DMS53 treated with DMSO at 0.1 percent for 48 hours (cell line): ENCODE results near the gene FAM227A.
"Not testable (repeated sequence)": the region's sequence is repeated elsewhere in the genome, so short reads cannot be mapped to it uniquely, and the experiment has no call there.

Experiments
- DNase-seq: peaks from one replicate; lab custom pipeline; 2025; ENCODE audit not compliant: unreplicated experiment; lab: John Stamatoyannopoulos, UW

FAM227A gene

DNA sequence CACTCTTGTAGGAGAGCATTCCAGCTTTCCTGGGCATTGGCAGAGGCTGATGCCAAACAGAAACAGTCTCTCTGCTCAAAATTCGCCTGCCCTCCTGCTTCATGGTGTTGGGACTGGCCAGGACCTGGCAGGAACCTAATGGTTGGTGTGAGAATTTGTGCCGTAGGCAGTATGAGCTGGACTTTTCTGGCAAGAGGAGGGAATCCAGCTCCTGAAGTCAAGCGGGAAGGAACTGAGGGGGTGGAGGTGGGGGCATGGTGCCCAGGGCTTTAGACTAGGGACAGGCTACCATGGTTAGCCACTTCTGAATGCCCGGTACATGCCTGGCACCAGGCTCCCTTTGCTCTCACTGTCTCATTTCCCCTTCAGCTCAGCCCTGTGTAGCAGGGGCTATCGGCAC lies 18.7 kb upstream of the FAM227A start:
- DNase-seq = no peak

DNA sequence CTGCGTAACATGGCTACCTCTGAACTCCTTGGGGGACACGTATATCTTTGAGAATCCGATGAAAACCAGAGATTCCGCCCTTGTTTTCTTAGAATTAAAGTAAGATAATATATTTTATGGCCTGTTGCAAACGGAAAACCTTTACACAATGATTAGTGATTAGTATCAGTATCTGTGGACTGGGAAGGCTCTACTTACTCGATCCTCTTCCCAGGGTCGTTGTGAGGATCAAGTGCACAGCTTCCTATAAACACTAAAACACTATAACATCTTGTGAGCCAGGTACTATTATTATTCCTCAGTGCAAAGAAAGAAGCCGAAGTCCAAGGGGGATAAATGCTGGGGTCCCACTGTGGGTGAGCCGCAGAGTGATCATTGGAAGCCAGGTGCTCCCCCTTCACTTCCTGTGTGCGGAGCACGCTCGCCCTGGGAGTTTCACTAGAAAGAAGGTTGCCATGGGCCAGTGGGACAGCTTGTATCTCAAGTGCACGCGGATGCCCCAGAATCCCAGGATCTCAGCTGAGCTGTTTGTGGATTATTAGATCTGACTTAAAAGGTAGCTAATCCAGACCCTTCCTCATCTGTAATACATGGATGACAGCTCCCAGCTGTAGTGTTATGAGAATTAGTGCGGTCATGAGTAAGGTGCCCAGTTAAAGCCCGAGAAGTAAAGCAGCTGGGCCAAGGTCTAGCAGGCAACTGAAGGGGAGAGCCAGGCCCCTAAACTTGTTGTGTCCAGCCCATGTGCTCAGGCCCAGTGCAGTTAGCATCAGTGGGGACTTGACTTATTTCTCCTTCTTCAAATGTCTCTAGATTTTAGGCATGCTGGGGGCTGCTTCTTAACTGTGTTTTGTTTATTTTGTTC lies 1.1 kb upstream of the FAM227A start:
- DNase-seq = no peak

DNA sequence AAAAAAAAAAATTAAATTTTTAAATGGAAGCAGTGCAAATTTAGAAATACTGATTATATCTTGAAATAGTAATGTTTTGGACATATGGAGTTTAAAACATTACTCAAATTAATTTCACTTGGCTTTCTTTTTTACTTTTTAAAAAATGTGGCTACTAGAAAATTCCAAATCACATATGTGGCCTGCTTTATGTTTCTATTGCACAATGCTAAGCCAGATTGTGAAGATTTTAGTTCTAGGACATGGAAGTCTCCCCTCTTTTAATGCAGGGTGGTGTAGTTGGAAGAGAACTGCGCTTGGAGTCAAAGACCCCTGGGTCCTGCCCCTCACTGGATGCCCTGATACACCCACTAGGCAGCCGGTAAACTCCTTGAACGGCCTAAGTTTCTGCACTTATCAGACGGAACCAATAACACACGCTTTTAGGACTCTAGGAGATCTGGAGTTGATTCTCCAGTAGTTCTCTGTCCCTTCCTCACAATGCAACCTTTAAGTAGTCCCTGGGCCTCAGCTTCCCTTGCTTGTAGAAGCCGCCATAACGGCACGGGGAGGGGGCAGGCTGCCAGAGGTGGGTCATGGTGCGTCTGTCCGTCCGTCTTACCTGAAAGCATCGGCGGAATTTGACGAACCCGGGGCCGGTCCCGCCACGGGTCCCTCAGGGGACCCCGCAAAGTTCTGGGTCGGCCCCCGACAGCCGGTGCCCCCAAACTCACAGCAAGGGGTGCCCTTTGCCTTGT lies 505 bp downstream of the FAM227A start:
- no peak for DNase-seq

DNA sequence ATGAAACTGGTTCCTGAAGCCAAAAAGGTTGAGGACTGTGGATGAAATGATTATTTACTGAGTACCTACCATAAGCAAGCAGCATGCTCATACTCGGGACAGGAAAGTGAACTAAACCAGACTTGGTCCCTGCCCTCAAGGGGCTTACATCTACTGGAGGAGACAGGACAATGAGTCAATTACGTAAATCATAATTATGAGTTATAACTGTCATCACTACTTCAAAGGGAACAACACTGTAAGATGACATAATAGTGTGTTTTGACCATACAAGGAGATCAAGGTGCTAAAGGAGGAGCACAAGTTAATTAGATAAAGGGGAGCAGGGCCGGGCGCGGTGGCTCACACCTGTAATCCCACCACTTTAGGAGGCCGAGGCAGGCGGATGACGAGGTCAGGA lies 2.5 kb downstream of the FAM227A start:
- no peak for DNase-seq

DNA sequence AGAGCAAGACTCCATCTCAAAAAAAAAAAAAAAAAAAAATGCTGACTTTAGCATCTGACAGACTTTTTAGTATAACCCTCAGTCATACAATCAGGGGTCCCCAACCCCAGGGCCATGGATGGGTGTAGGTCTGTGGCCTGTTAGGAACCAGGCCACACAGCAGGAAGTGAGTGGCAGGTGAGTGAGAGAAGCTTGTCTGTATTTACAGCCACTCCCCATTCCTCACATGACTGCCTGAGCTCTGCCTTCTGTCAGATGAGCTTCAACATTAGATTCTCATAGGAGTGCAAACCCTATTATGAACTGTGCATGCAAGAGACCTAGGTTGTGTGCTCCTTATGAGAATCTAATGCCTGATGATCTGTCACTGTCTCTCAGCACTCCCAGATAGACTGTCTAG lies 3.3 kb downstream of the FAM227A start:
- no peak for DNase-seq

DNA sequence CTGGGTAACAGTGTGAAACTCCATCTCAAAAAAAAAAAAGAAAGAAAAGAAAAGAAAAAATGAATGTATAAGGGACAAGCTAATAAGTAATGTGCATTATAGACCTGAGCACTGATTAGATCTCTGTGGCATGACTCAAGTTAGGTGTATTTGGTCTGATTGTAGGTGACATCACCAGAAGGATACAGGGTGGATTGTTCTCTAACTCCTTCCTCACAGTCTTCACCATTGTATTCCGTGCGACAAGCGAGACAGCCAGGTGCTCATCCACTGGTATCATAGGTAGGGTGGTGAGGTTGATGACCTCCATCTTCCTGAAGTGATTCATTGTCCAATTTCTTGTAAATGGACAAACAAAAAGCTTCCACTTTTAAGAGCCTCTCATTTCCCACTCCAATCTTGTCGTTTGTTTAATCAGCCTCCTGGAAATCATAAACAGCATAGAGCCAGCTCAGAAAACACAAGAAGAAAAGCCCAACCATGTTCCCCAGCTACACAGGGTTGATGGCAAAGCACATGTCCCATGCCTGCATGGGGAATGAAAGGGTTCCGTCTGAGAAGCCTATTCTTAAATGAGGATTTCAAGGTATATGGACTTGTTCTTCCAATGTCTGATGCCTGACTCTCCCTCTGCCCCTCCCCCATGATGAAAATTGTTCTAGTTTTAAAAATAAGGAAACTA lies 6.2 kb downstream of the FAM227A start:
- peak; percentile 36 for DNase-seq

DNA sequence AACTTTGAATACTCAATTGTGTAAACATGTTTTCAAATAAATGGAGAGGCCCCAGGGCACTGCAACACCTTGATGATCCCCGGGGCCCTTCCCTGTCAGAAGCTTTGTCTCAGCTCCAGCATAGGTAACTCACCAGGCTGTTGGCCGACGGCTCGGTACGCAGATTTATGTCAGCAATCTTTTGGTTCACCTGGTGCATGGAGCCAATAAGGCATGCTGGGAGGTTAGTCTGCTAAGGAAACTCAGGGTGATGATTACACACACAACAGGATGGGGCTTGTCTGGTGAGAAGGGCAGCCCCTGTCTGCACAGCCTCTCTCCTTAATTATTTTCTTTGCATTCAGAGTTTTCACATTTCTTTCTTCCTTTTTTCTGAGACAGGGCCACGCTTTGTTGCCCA lies 10.8 kb downstream of the FAM227A start:
- DNase-seq = no peak

DNA sequence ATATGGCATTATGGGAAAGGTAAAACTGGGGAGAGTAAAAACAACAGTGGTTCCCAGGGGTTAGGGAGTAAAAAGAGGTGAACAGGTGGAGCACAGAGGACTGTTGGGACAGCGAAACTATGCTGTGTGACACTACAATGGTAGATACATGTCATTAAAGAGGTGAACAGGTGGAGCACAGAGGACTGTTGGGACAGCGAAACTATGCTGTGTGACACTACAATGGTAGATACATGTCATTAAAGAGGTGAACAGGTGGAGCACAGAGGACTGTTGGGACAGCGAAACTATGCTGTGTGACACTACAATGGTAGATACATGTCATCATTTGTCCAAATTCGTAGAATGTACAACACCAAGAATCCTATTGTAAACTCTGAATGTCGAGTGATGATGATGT lies 11.9 kb downstream of the FAM227A start:
- not testable (repeated sequence) for DNase-seq

DNA sequence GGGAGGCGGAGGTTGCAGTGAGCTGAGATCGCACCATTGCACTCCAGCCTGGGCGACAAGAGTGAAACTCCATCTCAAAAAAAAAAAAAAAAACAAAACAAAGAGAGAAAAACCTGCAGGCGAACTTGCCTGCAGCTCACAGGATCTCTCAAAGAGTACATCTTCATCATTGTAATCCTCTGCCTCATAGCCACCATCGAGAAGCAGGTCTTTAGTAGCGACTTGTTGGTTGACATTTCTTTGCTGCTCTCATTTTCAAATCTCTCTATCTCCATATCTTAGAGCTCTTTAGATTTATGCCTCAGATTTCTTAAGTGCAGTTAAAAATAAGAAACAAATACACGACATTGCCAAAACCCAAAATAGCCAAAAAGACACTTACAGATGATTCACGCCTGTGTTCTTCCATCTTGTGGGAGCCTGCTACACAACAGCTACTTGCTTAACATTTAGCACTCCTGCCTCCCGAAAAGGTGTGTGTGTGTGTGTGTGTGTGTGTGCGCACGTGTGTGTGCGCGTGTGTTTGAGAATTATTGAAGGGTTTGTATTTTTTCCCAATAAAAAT lies 14.6 kb downstream of the FAM227A start:
- DNase-seq = no peak

DNA sequence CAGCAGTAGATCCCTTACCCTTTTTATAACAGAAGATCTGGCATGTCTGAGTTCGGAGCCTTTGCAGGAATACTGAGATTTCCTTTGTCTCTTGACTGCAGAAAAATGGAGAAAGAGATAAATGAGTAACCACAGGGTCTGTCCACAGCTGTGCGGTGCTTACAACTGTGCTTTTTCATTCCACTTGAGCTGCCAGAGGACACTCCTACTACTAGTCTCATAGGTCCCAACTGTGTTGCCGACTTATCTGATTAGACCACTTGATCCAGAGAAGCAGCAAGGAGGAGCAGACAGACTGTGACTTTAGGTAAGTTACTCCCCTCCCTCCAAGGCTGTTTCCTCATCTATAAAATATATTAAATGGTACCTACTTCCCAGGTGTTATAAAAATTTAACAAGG lies 17.5 kb downstream of the FAM227A start:
- no peak for DNase-seq

DNA sequence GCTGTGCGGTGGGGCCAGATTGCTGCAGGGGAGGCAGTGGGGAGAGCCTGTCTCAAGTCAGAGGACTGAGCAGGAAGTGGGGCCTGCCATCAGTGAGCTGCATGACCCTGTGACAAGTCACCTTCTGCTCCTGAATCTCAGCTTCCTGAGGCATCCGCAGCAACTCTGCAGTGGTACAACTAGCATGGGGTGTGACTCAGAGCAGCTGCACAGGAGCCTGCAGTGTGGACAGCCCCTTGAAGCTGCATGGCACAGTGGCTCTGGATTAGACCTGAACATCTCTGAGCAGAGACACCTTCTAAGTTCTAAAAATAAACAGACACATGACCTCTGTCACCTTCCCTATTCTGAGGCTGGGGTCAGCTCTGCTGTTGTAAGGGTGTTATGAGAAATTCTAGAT lies 18.0 kb downstream of the FAM227A start:
- no peak for DNase-seq

DNA sequence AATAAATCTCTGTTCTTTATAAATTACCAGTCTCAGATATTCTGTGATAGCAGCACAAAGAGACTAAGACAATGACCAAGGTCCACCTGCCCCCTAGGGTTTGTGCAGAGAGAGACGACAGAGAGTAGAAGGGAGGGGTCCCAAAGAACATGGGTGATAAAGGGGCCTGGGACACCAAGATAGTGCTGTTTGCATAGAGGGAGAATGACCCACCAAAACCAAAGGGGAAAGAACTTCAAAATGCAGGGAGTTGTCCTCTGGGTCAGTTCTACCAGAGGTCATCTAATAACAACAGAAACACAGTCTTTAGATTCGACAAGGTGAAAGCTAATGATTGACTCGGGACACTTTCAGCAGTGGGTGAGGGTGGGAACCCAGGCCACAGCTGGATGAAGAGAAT lies 23.7 kb downstream of the FAM227A start:
- DNase-seq = no peak

DNA sequence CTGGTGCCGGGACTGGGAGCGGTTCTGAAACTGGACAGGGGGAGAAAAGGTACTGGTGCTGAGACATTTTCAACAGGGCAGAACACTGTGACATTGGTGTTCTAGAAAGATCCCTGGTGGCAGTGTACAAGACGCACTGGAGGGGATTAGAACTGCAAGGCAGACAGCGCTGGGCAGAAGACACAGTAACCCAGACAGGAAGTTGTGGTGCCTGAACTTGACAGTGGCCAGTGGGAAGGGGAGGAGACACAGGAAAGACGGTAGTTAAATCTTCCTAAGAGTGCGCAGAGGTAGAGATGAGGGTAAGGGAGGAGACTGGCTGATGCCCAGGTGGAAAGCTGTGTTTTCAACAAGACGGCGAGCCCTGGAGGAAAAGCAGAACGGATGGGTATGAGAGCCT lies 24.5 kb downstream of the FAM227A start:
- DNase-seq = no peak

DNA sequence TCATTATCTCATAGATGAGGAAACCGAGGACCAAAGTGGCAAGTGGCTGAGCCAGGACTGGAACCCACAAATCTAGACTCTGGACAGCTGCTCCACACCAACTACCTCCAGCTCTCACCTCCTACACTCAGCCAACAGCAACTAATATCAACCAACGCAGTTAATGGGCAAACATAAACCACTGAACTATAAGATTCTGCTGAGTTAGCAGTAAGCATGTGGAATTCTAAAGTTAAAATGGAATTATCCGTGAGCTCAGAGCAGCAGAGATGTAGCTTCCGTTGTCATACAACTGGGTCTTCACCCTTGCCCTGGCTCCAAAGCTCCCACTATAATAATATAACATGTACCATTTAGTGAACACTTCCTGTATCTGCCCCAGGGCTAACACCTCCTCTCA lies 27.1 kb downstream of the FAM227A start:
- no peak for DNase-seq

DNA sequence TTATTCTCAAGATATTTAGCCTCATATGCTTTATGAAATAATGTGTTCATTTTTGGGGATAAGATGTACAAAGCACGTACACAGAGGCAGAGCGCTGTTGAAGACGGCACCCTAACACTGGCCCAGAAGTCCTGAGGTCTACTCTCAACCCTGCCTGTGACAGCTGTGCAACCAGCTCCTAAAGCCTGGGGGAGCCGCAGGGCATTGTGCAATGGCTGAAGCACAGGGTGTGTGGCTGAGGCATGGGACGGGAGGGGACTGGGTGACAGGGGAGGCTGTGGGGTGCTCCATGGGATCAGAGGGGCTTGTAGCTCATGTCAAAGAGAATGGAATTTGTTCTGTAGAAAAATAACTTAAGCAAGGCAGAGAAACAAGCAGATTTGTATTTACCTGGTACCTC lies 27.7 kb downstream of the FAM227A start:
- DNase-seq = no peak

DNA sequence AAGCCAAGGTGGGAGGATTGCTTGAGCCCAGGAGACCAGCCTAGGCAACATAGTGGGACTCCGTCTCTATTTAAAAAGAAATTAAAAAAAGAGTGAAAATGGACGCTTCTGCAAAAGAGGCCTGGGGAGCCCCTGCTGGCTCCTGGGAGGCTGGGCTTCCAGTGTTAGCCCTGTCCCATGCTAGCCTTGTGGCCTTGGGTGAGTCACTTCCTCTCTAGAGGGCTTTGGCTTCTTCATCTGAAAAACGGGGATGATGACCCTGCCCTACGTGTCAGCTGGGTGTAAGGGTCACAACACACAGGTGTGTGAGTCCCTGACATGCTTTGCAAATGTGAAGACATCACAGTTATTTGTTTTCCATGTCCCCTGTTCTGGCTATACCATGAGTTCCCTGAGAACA lies 32.8 kb downstream of the FAM227A start:
- no peak for DNase-seq

DNA sequence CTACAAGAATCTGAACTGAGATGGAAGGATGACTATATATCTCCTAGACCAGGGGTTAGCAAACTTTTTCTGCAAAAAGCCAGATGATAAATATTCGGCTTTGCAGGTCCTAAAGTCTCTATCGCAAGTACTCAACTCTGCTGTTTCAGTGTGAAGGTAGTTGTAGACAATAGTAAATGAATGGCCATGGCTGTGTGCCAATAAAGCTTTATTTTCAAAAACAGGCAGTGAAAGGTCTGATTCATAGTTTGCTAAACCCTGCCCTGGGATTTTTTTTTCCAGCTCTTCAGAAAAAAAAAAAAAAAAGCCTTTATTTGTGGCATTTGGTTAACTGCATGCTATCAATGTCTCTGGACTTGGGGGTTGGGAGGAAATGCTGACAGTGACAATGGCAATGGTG lies 37.5 kb downstream of the FAM227A start:
- DNase-seq = no peak

DNA sequence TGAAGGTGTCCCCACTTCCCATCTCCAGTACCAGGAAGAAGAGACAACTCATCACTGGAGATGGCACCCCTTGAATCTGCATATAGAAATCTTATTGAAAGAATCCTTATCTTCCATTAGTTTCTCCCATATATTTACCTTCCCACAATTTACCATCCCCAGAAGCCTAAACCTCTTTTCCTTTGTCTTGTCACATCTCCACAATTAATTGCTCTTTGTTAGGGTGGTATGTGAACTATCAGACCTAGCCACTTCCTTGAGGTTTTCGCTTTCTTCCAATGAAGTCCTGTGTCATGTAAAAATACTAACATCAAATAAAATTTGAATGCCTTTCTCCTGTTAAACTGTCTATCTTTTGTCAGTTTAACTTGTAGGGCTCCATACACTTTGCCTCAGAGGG lies 37.9 kb downstream of the FAM227A start:
- DNase-seq = no peak

DNA sequence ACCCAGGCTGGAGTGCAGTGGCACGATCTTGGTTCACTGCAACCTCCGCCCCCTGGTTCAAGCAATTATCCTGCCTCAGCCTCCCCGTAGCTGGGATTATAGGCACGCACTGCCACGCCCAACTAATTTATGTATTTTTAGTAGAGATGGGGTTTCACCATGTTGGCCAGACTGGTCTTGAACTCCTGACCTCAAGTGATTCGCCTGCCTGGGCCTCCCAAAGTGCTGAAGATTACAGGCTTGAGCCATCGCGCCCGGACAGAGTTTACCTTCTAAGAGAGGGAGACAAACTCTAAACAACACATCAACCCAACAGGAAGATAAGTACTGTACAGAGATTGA lies 41.2 kb downstream of the FAM227A start:
- DNase-seq = not testable (repeated sequence)

DNA sequence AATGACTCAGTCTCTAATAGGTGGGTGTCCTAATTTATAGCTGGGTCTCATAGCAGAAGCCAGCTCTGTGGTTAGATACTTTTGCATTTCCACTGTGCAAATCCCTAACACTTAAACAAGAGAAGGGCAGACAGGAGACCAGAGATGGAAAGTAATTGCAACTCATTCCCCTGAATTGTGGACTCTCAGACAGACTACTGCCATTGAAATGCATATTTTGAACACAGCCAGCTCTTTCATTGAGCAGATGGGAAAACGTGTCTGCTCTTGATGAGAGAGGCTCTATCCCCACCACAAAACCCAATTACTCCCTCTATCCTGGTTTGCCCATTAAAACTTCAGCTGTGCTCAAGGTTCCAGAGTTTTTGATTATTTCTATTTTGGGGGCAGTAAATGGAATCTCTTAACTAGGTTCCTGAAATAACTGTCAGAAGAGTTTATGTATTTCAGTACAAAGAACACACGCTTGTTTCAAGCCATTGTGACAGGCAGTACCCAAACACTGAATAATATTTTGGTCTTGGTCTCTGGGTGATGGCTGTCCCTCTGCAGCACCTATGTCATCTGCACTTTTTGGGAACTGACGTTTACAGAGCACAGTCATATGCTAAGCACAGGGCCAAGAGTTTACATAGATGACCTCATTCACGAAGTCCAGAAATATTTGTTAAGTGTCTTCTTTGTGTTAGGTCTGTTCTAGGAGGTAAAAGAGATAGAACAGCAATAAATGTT lies 41.7 kb downstream of the FAM227A start:
- DNase-seq = peak; percentile 8

DNA sequence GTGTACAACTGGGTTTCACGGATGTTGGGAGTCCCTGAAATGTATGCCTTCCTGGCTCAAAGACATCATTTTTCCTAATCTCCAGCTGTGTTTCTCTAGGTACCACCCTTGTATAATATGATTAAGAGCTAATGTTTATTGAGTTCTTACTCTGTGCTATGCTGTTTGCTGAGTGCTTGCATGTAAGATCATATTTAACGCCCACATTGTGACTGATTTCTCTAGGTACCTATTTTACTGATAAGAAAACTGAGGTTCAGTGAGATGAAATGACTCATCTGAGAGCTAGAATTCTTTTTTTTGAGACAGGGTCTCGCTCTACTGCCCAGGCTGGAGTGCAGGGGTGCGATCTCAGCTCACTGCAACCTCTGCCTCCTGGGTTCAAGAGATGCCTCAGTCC lies 42.6 kb downstream of the FAM227A start:
- no peak for DNase-seq
